GM19468 (cell line): ENCODE results near the gene GPS1.
A peak's percentile ranks its signal among the peaks of the same experiment; 100 is the strongest.

ENCODE experiments used
- ATAC-seq: cut with Tn5 transposase; IDR thresholded peaks from one replicate; pipeline ENCODE4 v1.9.1; 2021; ENCODE audit warnings: mild to moderate bottlenecking, moderate library complexity, moderate number of reproducible peaks; ENCODE audit not compliant: unreplicated experiment; ENCODE audit errors: extremely low read depth

Gene GPS1

GRCh38 chr17:82013772-82014321 is 37.9 kb upstream of the GPS1 start:
- ATAC-seq, result no peak

GRCh38 chr17:82014432-82014831 is 37.3 kb upstream of the GPS1 start:
- ATAC-seq, result no peak

GRCh38 chr17:82014971-82015310 is 36.8 kb upstream of the GPS1 start:
- no peak for ATAC-seq

- no peak for ATAC-seq
Measured at GRCh38 chr17:82015311-82015971, 36.3 kb upstream of the GPS1 start.

GRCh38 chr17:82016061-82016874 is 35.4 kb upstream of the GPS1 start:
- ATAC-seq, result no peak

- ATAC-seq, result no peak
Measured at GRCh38 chr17:82016875-82017459, 34.7 kb upstream of the GPS1 start.

- no peak for ATAC-seq
Measured at GRCh38 chr17:82017612-82018151, 34.0 kb upstream of the GPS1 start.

- no peak for ATAC-seq
Measured at GRCh38 chr17:82018152-82018988, 33.3 kb upstream of the GPS1 start.

- no peak for ATAC-seq
Measured at GRCh38 chr17:82018989-82019689, 32.6 kb upstream of the GPS1 start.

GRCh38 chr17:82019690-82020571 is 31.8 kb upstream of the GPS1 start:
- no peak for ATAC-seq

- no peak for ATAC-seq
Measured at GRCh38 chr17:82020572-82021106, 31.1 kb upstream of the GPS1 start.

GRCh38 chr17:82021107-82021899 is 30.4 kb upstream of the GPS1 start:
- ATAC-seq, result no peak

- ATAC-seq, result no peak
Measured at GRCh38 chr17:82021900-82022309, 29.8 kb upstream of the GPS1 start.

- ATAC-seq, result peak; percentile 23
Measured at GRCh38 chr17:82022310-82022980, 29.3 kb upstream of the GPS1 start, which contains the start of gene CENPX. CENPX (minus strand) TSS chr17:82022878; CDS start chr17:82022861, 17 bp downstream.

- ATAC-seq, result peak; percentile 84
Measured at GRCh38 chr17:82022981-82023446, 28.7 kb upstream of the GPS1 start, which contains the start of gene LRRC45. LRRC45 (plus strand) TSS chr17:82023305; CDS start chr17:82023644, 339 bp downstream.

- no peak for ATAC-seq
Measured at GRCh38 chr17:82023447-82024241, 28.1 kb upstream of the GPS1 start.
